IPS-18c (cell line): Measurements from ENCODE around the gene OR14J1.
"Not testable (repeated sequence)": the region's sequence is repeated elsewhere in the genome, so short reads cannot be mapped to it uniquely, and the experiment has no call there.

Source experiments
- H3K4me3 ChIP-seq: 2 replicates; pipeline ENCODE4 v1.7.0; 2013; ENCODE audit warnings: low read depth, mild to moderate bottlenecking, low read length, moderate library complexity; ENCODE audit not compliant: insufficient read depth
- H3K9me3 ChIP-seq: one replicate; pipeline ENCODE4 v1.6.1; 2013; ENCODE audit warnings: mild to moderate bottlenecking, low read length, moderate library complexity; ENCODE audit not compliant: control insufficient read depth, insufficient read depth

The OR14J1 gene, protein sequence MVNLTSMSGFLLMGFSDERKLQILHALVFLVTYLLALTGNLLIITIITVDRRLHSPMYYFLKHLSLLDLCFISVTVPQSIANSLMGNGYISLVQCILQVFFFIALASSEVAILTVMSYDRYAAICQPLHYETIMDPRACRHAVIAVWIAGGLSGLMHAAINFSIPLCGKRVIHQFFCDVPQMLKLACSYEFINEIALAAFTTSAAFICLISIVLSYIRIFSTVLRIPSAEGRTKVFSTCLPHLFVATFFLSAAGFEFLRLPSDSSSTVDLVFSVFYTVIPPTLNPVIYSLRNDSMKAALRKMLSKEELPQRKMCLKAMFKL

DNA sequence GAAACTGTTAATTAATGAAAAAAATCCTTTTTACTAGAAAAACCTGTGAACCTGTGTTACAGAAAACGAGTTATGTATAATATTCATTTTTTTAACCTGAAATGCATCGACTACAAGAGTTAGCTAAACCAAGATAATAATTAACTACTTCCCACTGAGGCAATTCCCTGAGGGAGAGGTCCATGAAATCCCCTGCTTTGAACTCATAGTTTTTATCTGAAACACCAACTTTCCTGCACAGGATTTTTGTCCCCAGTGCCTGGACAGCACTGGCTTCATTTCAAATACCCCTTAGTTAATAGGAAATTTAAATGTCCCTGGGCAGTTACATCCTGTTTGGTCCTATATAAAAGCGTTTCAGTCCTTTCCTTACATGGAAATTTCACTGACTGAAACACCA is at the start of gene OR14J1:
Gene OR14J1 (plus strand): TSS at position 386 of the 400 bp plus-strand sequence. CDS start 4,989 bp downstream, outside the sequence.
- no peak within 1 kb of the TSS for H3K4me3 ChIP-seq
- no peaks in the 10 kb centered on the region for H3K9me3 ChIP-seq

DNA sequence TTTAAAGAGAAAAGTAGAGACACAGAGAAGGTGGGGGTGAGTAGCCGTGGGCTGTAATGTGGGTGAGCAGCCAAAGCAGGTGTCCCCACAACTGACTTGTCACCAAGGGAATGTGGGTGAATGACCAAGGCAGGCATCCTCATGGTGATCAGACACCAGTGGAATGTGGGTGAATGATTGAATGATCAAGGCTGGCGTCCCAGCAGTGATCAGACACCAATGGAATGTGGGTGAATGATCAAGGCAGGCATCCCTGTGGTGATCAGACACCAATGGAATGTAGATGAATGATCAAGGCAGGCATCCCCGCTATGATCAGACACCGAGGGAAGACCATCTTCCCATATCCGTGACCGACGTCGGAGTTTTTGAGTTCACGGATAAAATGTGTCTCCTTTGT is 49.8 kb upstream of the OR14J1 start:
- H3K9me3 ChIP-seq = peaks cover 2% of the 10 kb centered on the region
- H3K4me3 ChIP-seq = no peak overlapping the region

DNA sequence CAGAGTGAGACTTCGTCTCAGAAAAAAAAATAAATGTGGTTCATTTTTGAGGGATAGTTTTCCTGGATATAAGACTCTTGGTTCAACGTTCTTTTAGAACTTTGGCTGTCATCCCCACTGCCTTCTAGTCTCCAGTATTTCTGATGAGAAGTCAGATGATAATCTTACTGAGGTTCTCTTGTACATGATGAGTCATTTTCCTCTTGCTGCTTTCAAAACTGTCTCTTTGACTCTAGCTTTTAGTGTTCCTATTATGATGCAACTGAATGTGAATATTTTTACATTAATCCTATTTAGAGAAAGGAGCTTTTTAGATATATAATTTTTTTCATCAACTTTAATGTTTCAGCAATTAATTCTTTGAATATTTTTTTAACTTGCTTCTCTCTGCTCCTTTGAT is 46.0 kb upstream of the OR14J1 start:
- no peak overlapping the region for H3K4me3 ChIP-seq
- H3K9me3 ChIP-seq = peaks cover 2% of the 10 kb centered on the region

DNA sequence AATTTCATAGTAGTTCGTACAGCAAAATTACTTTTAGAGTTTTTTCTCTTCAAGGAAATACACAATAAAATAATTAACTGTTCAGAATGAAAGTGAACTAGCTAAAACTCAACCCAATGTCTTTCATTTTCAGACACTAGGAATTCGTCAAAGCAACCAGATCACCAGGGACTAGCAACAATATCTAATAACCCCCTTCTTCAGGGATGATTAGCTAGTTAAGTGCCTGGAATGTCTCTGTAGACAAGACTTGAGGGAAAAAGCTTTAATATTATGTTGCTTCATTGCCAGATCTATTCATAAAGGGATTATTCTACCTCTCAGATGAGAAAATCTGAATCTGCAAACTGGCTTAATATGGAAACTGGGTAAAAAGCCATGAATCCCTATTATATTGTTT is 41.8 kb upstream of the OR14J1 start:
- Histone ChIP-seq H3K4me3 (no peak overlapping the region), H3K9me3 (no peaks in the 10 kb centered on the region)

DNA sequence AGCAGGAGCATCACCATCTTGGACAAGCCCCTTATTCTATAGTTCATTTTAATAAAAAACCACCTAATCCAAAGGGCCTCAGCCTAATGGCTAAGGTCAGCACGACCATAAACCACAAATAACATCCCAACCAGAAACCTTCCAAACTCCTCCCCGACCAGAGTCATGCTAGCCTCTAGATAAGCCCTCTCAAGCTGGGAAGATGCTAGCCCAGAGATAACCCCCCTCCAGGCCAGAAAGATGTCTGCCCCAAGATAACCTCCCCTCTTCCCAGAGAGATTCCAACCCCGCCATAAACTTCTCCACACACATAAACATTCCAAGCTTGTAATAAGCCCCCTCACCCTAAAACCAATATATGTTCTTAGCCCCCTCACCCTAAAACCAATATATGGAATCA is 38.5 kb upstream of the OR14J1 start:
- Histone ChIP-seq H3K4me3 (no peak overlapping the region), H3K9me3 (no peaks in the 10 kb centered on the region)

DNA sequence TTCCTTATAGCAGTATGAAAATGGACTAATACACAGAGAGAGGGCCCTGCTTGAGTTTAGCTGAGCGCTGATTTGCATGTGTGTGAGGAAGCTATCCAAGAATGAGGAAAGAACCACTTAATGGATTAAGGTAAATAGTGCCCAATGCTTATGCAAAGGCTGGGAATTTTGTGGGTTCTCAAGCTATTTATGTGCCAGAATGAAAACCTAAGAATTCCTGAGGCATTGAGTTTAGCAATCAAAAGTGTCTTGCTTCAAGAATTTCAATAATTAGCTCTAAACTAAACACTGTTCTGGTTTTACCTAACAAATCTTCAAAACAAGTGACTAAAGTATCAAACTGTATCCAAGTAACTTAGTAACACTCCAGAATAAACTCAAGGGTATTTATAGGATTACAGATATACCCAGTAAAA is 7.0 kb upstream of the OR14J1 start:
- no peaks in the 10 kb centered on the region for H3K9me3 ChIP-seq

DNA sequence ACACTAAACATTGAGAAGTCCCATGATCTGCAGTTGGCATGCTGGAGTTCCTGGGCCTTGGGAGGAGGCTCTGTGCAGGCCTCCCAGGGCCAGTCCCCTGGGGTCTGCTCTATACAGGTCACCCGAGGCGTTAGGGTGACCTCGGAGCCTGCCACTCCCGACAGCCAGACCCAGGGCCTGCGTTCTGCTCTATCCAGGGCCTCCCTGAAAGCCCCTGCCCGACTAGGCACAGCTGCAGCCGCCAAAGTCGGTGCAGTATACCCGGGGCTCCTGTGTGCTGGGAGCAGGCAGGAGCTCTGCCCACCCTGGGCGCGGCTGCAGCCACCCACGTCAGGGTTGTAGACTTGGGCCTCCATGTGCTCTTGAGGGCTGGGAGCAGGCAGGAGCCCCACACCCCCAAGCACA is 6.3 kb upstream of the OR14J1 start:
- H3K4me3 ChIP-seq = no peak overlapping the region
- no peaks in the 10 kb centered on the region for H3K9me3 ChIP-seq

More for the DNA sequence above, 7.0 kb upstream of the OR14J1 start:
- no peak overlapping the region for H3K4me3 ChIP-seq

DNA sequence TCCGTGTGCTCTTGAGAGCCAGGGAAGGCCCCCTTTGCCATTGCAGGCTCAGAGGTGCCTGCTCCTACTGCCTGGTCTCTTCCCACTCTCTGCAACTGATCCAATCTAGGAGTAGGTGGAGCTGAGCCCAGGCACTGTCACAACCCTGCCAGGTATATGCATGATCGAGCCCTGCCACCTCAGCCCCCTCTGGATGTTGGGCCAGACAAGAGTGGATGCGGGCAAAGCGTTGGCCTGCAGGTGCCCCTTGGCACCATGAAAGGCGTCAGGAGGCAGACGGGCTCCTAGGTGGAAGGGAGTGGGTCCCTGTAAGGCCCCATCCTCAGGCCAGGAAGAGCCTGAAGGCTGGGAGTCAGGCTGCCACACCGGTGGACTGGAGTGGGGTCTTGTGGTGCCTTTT is 5.9 kb upstream of the OR14J1 start:
- H3K4me3 ChIP-seq = no peak overlapping the region
- H3K9me3 ChIP-seq = no peaks in the 10 kb centered on the region

DNA sequence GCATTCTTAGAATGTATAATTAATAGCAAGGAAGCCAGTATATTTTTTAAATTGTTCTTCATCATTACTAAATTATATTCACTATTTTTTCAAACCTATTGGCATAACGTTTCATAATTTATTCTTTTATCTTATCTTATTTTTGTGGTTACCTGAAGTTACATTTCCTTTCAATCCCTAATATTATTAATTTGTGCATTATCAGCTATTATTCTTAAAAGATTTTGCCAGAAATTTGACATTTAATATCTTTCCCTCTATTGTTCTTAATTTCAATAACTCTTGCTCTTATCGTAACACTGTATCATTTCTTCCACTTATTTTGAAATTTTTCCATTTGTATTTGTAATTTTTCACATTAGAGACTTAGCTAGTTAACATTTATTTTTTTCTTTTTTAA is 18.4 kb downstream of the OR14J1 start:
- H3K4me3 ChIP-seq = no peak overlapping the region

DNA sequence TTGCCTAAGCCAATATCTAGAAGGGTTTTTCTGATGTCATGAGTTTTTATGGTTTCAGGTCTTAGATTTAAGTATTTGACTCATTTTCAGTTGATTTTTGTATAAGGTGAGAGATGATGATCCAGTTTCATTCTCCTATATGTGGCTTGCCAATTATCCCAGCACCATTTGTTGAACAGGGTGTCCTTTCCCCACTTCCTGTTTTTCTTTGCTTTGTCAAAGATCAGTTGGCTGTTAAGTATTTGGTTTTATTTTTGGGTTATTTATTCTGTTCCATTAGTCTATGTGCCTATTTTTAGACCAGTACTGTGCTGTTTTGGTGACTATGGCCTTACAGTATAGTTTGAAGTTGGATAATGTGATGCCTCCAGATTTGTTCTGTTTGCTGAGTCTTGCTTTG is 21.8 kb downstream of the OR14J1 start:
- not testable (repeated sequence) for H3K9me3 ChIP-seq, H3K4me3 ChIP-seq

More for the DNA sequence above, 18.4 kb downstream of the OR14J1 start:
- no peaks in the 10 kb centered on the region for H3K9me3 ChIP-seq

DNA sequence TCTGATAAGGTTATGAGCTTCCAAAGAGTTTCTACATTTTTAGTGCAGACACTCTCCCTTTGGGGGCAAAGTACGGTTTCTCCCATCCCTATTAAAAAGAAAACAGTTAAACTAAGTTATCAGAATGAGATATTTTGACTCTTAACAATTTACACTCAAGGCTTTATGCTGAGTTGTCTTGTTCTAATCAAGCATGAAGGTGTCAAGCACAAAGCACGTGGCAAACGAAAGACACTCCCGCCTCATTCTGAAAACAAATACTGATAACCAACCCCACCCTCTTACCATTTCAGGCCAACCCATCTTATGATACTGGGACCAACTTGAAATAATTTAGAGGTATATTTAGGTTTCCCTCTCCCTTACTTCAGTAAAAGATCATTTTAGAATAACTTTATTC is 24.3 kb downstream of the OR14J1 start:
- H3K4me3 ChIP-seq = no peak overlapping the region
- no peaks in the 10 kb centered on the region for H3K9me3 ChIP-seq

DNA sequence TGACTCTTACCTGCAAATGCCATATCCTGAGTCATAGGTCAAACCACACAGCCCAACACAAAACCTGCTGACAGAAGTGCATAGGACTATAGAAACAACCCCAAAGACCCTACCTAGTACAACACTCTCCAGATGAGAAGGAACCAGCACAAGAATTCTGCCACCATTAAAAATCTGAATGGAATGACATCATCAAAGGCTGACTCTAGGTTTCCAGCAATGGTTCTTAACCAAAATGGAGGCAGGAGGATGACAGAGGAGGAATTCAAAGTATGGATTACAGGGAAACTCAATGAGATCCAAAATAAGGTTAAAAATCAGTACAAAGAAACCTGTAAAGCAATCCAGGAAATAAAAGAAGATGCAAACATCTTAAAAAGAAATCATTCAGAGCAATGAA is 31.2 kb downstream of the OR14J1 start:
- no peaks in the 10 kb centered on the region for H3K9me3 ChIP-seq
- H3K4me3 ChIP-seq = no peak overlapping the region

DNA sequence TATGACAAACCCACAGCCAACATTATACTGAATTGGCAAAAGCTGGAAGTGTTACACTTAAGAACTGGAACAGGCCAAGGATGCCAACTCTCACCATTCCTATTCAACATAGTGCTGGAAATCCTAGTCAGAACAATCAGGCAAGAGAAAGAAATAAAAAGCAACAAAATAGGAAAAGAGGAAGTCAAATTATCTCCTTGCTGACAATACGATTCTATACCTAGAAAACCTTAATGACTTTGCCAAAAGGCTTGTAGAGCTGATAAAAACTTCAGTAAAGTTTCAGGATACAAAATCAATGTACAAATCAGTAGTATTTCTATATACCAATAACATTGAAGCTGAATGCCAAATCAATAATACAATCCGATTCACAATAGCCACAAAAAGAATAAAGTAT is 34.8 kb downstream of the OR14J1 start:
- Histone ChIP-seq H3K4me3 (no peak overlapping the region), H3K9me3 (no peaks in the 10 kb centered on the region)

DNA sequence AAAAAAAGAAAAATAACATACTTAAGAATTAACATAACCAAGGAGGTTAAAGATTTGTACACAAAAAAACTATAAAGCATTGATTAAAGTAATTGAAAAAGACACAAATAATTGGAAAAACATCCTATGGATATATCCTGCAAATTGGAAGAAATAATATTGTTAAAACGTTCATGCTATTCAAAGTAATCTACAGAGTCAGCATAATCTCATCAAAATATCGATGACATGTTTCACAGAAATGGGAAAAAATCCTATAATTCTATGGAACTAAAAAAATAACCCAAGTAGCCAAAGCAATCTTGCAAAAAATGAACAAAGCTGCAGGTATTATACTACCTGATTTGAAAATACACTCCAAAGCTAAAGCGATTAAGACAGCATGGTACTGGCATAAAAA is 43.9 kb downstream of the OR14J1 start:
- Histone ChIP-seq H3K4me3 (no peak overlapping the region), H3K9me3 (no peaks in the 10 kb centered on the region)

DNA sequence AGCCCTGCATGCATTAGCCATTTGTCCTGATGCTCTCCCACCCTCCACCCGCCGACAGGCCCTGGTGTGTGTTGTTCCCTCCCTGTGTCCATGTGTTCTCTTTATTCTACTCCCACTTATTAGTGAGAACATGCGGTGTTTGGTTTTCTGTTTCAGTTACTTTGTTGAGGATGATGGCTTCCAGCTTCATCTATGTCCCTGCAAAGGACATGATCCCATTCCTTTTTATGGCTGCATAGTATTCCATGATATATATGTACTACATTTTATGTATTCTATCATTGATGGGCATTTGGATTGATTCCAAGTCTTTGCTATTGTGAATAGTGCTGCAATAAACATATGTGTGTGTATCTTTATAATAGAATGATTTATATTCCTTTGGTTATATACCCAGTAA is 47.8 kb downstream of the OR14J1 start:
- not testable (repeated sequence) for H3K4me3 ChIP-seq, H3K9me3 ChIP-seq

DNA sequence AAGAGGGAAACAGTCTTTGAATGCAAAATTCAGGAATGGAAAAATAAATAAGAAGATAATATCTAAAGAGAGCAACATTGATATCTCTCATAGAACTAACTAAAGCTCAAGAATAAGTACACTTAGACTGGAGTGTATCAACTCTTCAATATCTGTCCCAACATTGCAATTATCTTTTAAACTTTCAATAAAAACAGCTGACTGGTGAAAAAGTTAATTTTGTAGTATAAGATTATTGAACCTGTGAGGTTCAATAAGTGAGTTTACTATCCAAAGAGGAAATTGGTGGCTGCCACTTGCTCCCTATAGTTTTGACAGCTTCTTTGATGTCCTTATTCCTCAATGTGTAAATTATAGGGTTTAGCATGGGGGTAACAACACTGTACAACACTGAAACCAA is 53.5 kb downstream of the OR14J1 start:
- H3K4me3 ChIP-seq = no peak overlapping the region

DNA sequence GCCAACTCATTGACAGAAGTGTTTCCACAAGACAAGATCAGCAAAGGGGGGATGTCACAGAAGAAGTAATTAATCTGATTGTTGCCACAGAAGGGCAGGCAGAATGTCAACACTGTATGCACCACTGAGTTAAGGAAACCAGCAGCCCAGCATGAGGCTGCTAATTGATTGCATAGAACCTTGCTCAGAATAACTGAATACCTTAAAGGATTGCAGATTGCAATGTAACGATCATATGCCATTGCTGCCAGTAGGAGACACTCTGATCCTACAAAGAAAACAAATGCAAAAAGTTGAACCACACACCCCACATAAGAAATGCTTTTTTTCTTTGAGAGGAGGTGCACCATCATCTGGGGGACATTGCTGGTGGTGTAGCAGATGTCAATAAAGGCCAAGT is 54.1 kb downstream of the OR14J1 start:
- H3K4me3 ChIP-seq = no peak overlapping the region
- no peaks in the 10 kb centered on the region for H3K9me3 ChIP-seq

More for the DNA sequence above, 53.5 kb downstream of the OR14J1 start:
- H3K9me3 ChIP-seq = no peaks in the 10 kb centered on the region
